Activated B cell treated with CpG ODN at 0.5 μM for 24 hours (primary cell): ENCODE results near the gene SHISA6. TPM values are rescaled to one million over a fixed set of nuclear protein-coding genes. Genes with fewer than 3 reads are reported as not detected.

Experiments
- ATAC-seq: fragments of 200-7000 bp; cut with Tn5 transposase; one replicate; pipeline ENCODE4 v1.10.0; 2021; ENCODE audit warnings: low read depth, mild to moderate bottlenecking, moderate library complexity
- CTCF ChIA-PET: fragments of 350-600 bp; sonication (Branson Sonifier 250); formaldehyde crosslinking; loops from one replicate; lab custom pipeline; 2021; ENCODE audit warnings: antibody characterized with exemption; lab: Charles Lee
- POLR2A ChIA-PET: fragments of 350-600 bp; sonication (Branson Sonifier 250); formaldehyde crosslinking; loops from one replicate; lab custom pipeline; 2021; ENCODE audit warnings: antibody characterized with exemption; lab: Charles Lee
- DNase-seq: peaks from one replicate; pipeline ENCODE4 v3.0.0; 2022
- H3K27ac Mint-ChIP-seq: one replicate; pipeline ENCODE4 v1.8.0; 2020; ENCODE audit warnings: mixed read lengths
- H3K27me3 Mint-ChIP-seq: one replicate; pipeline ENCODE4 v1.8.0; 2021; ENCODE audit warnings: mixed read lengths
- H3K36me3 Mint-ChIP-seq: one replicate; pipeline ENCODE4 v1.8.0; 2021; ENCODE audit warnings: low read depth, mixed read lengths
- H3K4me1 Mint-ChIP-seq: one replicate; pipeline ENCODE4 v1.8.0; 2021; ENCODE audit warnings: mixed read lengths
- H3K4me3 Mint-ChIP-seq: one replicate; pipeline ENCODE4 v1.8.0; 2020; ENCODE audit warnings: mild to moderate bottlenecking, mixed read lengths
- H3K9me3 Mint-ChIP-seq: one replicate; pipeline ENCODE4 v1.8.0; 2020; ENCODE audit warnings: mixed read lengths
- intact Hi-C: fragments of 100-400 bp; cut with micrococcal nuclease; formaldehyde crosslinking; loops from one replicate; pipeline ENCODE4 v1.15.1; 2024
- total RNA-seq: library from RNA; stranded (reverse); gene quantifications from 2 replicates; pipeline ENCODE4 v1.2.3, GENCODE V29; 2022
- TF ChIP-seq, protein P1 (sequence below): fragments of 200-600 bp; IDR thresholded peaks from one replicate; pipeline ENCODE4 v1.8.0; 2022; ENCODE audit warnings: antibody characterized with exemption, mild to moderate bottlenecking

The SHISA6 gene
- total RNA-seq, 1 donor from 2014 or later, result not detected

DNA sequence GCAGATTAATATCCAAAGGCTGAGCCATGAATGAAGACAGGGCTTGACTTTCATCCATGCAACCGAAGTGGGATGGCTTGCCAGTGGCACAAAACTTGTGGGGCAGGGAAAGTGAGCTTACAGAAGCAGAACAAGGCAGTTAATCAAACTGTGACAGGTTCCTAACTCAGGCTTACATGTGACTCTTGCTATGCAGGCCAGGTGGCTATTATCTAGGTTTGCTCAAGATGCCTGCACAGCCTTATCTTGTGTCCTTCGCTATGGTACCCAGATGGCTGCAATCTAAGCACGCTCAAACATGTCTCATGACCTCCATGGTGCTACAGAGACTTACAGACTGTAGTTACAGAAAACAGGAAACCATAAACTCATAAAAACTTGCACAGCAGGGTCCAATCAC, 348.7 kb downstream of the SHISA6 start:
- no peak for ATAC-seq
- H3K27me3 Mint-ChIP-seq, result no peaks in the 10 kb centered on the region
- DNase-seq, result no peak
- H3K4me1 Mint-ChIP-seq, result no peaks in the 10 kb centered on the region
- ChIA-PET POLR2A (no interaction called here), CTCF (no interaction called here)
- H3K4me3 Mint-ChIP-seq, result no peak overlapping the region
- peaks cover 2% of the 10 kb centered on the region for H3K9me3 Mint-ChIP-seq
- no peak overlapping the region for H3K27ac Mint-ChIP-seq
- no peaks in the 10 kb centered on the region for H3K36me3 Mint-ChIP-seq
- intact Hi-C loops, result no loop called here
- TF ChIP-seq, protein P1, sequence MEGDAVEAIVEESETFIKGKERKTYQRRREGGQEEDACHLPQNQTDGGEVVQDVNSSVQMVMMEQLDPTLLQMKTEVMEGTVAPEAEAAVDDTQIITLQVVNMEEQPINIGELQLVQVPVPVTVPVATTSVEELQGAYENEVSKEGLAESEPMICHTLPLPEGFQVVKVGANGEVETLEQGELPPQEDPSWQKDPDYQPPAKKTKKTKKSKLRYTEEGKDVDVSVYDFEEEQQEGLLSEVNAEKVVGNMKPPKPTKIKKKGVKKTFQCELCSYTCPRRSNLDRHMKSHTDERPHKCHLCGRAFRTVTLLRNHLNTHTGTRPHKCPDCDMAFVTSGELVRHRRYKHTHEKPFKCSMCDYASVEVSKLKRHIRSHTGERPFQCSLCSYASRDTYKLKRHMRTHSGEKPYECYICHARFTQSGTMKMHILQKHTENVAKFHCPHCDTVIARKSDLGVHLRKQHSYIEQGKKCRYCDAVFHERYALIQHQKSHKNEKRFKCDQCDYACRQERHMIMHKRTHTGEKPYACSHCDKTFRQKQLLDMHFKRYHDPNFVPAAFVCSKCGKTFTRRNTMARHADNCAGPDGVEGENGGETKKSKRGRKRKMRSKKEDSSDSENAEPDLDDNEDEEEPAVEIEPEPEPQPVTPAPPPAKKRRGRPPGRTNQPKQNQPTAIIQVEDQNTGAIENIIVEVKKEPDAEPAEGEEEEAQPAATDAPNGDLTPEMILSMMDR, result no peak

DNA sequence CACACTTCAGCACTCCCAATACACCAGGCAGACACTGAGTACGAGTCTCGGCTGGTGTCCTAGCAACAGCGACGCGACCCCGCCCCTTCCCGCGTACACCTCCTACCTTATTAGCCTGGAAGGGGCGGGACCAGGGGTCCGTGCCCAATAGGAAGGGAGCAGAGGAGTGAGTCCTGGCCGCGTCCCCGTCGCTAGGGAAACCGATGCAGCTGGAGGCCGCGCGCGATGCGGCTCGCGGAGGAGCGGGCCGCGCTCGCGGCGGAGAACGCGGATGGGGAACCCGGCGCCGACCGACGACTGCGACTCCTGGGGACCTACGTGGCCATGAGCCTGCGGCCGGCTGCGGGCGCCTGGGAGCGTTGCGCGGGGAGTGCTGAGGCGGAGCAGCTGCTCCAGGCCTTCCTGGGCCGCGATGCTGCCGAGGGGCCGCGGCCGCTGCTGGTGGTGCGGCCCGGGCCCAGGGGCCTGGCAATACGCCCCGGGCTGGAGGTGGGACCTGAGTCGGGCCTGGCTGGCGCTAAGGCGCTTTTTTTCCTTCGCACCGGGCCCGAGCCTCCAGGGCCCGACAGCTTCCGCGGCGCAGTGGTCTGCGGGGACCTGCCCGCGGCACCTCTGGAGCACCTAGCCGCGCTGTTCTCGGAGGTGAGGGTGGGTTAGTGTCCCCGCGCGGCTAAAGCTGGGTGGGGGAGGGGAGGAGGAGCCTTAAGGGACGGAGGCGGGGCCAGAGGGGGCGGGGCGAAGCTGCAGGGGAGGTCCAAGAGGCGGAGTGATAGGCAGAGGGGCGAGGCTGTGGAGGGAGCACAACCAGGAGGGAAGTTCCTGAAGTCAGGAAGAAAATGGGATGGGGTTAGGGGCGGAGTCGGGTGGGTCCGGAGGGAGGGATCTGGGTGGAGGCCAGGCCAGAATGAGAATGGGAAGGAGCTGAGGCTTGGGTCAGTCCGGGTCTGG, 357.5 kb downstream of the SHISA6 start, which contains the start of gene DNAH9:
DNAH9 (plus strand) TSS at position 197 of the 948 bp plus-strand sequence; CDS start at position 226, 29 bp downstream.
- ATAC-seq (no peak), DNase-seq (no peak)
- Mint-ChIP-seq H3K27me3 (peaks cover 5% of the 10 kb centered on the region), H3K27ac (no peak within 1 kb of the TSS), H3K4me1 (peaks cover 3% of the 10 kb centered on the region), H3K4me3 (no peak within 1 kb of the TSS), H3K9me3 (peaks cover 6% of the 10 kb centered on the region), H3K36me3 (no peaks in the 10 kb centered on the region)
- intact Hi-C loops, result no loop called here
- ChIA-PET POLR2A (no interaction called here), CTCF (no interaction called here)
- TF ChIP-seq, protein P1, result no peak

DNA sequence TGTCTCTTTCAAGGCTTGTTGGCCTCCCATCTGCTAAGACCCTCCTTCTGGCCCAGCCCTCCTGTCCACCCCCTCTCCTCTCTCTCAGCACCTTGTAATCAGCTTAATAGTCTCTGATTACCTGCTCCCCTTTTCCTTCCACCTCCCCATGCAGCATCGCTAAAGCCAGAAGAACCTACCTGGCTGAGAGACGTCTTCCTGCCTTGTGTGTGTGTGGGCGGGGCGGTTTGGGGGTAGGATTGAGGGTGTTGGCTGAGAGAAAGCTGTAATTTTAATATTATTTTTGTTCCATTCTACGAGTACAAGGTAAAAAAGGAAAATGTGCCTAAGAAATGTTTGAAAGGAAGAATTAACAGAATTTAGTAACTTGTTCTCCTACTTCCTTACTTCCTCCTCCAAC, 360.6 kb downstream of the SHISA6 start:
- H3K4me1 Mint-ChIP-seq, result peaks cover 3% of the 10 kb centered on the region
- H3K9me3 Mint-ChIP-seq, result no peaks in the 10 kb centered on the region
- POLR2A ChIA-PET, result no interaction called here
- H3K36me3 Mint-ChIP-seq, result no peaks in the 10 kb centered on the region
- H3K27me3 Mint-ChIP-seq, result peaks cover 5% of the 10 kb centered on the region
- ATAC-seq (no peak), DNase-seq (no peak)
- TF ChIP-seq, protein P1, result no peak
- CTCF ChIA-PET, result no interaction called here
- intact Hi-C loops, result no loop called here
- H3K4me3 Mint-ChIP-seq, result no peak overlapping the region
- no peak overlapping the region for H3K27ac Mint-ChIP-seq

DNA sequence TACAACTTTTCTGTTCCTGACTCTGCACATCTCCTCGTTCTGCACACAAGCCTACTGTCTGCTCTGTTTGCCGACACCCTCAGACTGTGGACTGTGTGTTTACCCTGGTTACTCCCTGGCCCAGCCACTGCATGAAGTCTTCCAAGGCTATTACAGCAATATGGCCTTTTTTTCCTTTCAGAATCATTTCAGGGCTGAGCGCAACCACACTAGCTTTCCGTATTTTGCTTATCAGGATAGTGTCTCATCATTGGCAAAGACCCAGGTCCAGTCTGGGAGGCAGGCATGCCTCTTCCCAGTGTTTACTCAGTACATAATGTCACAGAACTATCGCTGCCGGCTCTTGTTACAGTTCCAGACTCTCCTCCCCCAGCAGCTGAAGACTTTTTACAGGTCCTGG, 367.4 kb downstream of the SHISA6 start:
- H3K9me3 Mint-ChIP-seq, result no peaks in the 10 kb centered on the region
- ChIA-PET CTCF (no interaction called here), POLR2A (no interaction called here)
- TF ChIP-seq, protein P1, result no peak
- H3K36me3 Mint-ChIP-seq, result no peaks in the 10 kb centered on the region
- no peaks in the 10 kb centered on the region for H3K27me3 Mint-ChIP-seq
- H3K4me1 Mint-ChIP-seq, result no peaks in the 10 kb centered on the region
- intact Hi-C loops, result no loop called here
- no peak overlapping the region for H3K27ac Mint-ChIP-seq
- DNase-seq (no peak), ATAC-seq (no peak)
- no peak overlapping the region for H3K4me3 Mint-ChIP-seq

DNA sequence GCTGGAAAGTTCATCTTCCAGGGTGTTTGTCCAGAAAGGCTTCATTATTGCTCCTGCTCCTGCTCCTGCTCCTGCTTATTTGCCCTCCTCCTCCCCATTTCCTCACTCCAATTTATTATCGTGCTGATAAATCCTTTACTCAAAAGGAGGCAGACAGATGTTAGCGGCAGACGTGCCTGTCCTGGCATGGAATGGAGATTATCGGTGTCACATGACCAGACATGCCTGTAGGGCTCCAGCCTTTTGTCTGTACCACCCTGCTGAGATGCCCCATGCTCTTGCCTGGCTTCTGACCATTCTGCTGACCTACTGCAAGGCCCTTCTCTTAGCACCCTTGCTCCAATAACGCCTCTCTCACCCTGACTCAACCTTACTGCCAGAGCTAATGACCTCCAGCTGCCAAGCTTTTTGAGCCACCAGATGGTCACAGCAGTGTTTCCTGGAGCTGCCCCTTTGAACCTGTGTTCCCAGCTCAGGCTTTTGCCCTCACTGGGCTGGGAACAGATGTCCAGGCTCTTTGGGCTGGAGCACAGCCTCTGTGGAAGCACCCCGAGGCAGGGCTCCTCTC, 370.1 kb downstream of the SHISA6 start:
- no peak overlapping the region for H3K27ac Mint-ChIP-seq
- H3K27me3 Mint-ChIP-seq, result no peaks in the 10 kb centered on the region
- intact Hi-C loops, result no loop called here
- TF ChIP-seq, protein P1, result no peak
- H3K9me3 Mint-ChIP-seq, result no peaks in the 10 kb centered on the region
- DNase-seq (no peak), ATAC-seq (no peak)
- ChIA-PET CTCF (no interaction called here), POLR2A (no interaction called here)
- no peak overlapping the region for H3K4me3 Mint-ChIP-seq
- H3K4me1 Mint-ChIP-seq, result no peaks in the 10 kb centered on the region
- no peaks in the 10 kb centered on the region for H3K36me3 Mint-ChIP-seq
